GM19468 (cell line): Measurements from ENCODE around the gene IHH.

Experiments used
- ATAC-seq: cut with Tn5 transposase; IDR thresholded peaks from one replicate; pipeline ENCODE4 v1.9.1; 2021; ENCODE audit warnings: mild to moderate bottlenecking, moderate library complexity, moderate number of reproducible peaks; ENCODE audit not compliant: unreplicated experiment; ENCODE audit errors: extremely low read depth

Gene IHH

GRCh38 chr2:219022616-219023015 lies 38.1 kb downstream of the IHH start:
- no peak for ATAC-seq

GRCh38 chr2:219022041-219022440 lies 38.7 kb downstream of the IHH start:
- no peak for ATAC-seq

- ATAC-seq = no peak
These were observed 39.1 kb downstream of the IHH start for GRCh38 chr2:219021591-219021990.

DNA sequence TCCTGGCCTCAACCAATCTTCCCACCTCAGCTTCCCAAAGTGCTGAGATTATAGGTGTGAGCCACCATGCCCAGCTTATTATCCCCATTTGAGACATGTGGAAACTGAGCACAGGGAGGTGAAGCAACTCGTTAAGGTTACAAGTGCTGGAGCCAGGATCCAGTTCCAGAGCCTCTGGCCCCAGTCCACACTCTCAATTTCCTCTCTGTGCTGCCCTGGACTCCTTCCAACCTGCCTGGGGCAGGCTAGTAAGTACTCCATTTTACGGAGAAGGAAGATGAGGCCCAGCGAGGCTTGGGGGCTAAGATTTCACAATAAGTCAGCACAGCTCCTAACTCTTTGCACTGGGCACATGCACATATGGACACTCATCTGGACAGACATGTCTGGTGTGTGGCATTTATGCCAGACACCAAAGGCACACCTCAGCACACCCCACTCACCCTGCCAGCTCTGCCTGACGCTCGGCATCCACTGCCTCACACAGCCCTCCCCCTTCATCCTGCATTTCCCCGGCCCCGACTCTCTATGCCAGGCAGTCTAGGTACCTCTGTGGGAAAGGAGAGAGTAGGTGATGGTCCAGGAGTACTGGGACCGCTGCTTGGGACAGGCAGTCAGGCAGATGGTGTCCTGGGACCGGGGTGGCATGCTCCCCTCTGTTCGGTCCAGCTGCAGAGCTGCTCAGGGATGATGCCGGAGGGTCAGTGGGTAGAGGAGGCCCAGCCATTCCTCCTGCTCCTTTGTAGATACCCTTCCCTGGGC lies 39.9 kb downstream of the IHH start:
- no peak for ATAC-seq

DNA sequence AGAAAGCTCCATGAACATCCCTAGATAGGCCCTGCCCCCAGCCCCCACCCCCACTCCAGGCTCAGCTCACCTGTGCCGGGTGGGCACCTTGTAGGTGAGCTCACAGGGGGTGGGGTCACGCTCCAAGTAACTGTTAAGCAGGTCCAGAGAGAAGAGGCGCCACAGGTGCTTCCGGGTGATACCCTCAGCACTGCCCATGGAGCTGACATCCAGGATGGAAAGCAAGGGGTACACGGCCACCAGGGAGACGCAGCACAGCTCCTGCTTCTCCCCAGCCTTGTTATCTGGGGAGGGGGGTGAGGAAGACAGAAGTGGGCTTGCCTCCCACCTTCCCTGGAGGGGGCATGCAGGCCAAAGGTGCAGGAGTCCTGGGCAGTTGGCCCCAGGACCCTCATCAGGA lies 41.3 kb downstream of the IHH start:
- ATAC-seq = no peak

GRCh38 chr2:219018726-219019125 lies 42.0 kb downstream of the IHH start:
- no peak for ATAC-seq

DNA sequence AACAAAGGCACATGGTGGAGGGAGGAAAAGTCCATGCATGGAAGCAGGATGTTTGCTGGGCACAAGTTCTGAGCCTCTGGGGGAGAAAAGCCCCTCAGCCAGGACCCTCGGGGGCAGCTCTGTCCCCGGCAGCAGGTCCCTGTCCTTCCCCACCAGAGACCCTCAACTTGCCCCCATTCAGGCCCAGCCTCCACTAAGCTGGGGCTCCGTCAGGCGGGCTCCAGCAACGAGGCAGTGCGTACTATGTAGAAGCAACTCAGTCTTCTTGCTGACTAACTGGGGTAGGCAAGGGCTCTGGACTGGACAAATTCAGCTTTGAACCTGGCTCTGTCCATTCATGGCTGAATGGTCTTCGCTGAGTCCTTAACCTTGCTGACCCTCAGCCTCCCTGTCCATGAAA lies 42.4 kb downstream of the IHH start:
- no peak for ATAC-seq

GRCh38 chr2:219017201-219017931 lies 43.4 kb downstream of the IHH start:
- ATAC-seq = no peak

- no peak for ATAC-seq
These were observed 44.0 kb downstream of the IHH start for GRCh38 chr2:219016721-219017120.

DNA sequence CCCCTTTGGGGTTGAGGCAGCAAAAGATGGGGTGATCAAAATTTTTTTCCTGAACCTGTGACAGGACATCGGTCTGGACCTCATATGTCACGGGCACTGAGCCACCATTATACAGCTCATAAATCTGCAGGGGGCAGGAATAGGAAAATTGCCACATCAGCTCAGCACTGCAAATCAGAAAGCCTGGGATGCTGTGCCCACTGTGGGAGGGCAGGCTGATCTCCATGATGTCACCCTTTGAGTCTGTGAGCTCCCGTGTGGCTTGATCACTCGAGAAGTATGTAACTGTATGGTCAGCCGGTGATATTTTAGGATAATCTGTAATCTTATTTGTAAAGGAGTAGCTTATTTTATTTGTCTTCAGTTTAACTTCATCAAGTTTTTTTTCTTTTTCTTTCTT lies 49.8 kb downstream of the IHH start:
- no peak for ATAC-seq

DNA sequence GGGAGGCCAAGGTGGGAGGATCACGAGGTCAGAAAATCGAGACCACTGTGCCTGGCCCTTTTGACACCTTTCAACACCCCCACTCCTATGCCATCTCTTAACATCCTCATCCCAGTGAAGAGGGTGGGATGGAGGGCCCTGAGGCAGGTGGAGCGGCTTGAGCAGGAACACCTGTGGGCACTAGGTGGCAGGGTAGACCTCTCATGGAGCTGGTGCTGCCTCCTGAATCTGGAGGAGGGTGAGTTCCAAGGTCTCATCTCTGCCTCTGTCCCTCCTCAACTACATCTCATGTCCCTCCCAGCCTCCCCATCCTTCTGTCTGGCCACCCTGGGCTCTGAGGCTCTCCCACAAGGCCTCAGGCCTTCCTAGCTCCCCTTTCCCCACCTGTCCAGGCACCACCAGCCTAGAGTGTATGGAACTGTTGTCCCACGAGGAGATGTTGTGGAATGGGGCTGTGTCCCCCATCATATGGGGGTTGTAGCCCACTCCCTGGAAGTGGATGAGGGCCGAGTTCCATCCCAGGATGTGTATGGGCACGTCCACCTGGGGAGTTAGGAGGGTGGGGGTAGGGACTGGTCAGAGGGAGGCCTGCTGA lies 50.5 kb downstream of the IHH start:
- no peak for ATAC-seq

- no peak for ATAC-seq
These were observed 51.4 kb downstream of the IHH start for GRCh38 chr2:219009294-219009693.
